Activated CD4-positive, alpha-beta T cell treated with anti-CD3 and anti-CD28 coated beads, Interleukin-2, Interleukin-4, amounts not matched to agents 100 ng/mL and 50 ng/mL, durations not matched to agents 16 hours and 8 hours (primary cell): ENCODE results near the gene LGALS7.

Source experiments
- DNase-seq: peaks from one replicate; pipeline ENCODE4 v3.0.0-alpha.2; 2020; ENCODE audit warnings: low spot score

The LGALS7 gene

DNA sequence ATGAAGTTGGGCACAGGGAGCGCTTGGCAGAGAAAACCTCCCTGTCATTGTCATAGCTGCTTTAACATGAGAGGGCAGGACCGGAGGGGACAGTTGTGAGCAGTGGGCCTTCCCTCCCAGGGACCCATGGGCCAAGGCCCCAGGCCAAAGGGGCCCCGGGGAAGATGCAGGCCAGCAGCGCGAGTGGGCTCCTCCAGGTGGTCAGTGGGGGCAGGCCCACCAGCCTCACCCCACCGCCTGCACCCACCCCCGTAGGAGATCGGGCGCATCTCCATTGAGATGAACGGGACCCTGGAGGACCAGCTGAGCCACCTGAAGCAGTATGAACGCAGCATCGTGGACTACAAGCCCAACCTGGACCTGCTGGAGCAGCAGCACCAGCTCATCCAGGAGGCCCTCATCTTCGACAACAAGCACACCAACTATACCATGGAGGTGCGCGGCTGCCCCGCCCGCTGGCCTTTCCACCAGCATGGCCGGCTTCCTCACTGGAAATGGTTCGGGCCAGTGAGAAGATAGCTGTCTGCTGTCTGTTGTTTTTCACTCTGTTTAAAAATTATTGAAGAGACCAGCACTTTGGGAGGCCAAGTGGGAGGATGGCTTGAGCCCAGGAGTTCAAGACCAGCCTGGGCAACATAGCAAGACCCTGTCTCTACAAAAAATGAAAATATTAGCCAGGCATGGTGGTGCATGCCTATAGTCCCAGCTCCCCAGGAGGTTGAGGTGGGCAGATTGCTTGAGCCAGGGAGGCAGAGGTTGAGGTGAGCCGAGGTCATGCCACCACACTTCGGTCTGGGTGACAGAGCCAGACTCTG lies 47.6 kb downstream of the LGALS7 start:
- no peak for DNase-seq

DNA sequence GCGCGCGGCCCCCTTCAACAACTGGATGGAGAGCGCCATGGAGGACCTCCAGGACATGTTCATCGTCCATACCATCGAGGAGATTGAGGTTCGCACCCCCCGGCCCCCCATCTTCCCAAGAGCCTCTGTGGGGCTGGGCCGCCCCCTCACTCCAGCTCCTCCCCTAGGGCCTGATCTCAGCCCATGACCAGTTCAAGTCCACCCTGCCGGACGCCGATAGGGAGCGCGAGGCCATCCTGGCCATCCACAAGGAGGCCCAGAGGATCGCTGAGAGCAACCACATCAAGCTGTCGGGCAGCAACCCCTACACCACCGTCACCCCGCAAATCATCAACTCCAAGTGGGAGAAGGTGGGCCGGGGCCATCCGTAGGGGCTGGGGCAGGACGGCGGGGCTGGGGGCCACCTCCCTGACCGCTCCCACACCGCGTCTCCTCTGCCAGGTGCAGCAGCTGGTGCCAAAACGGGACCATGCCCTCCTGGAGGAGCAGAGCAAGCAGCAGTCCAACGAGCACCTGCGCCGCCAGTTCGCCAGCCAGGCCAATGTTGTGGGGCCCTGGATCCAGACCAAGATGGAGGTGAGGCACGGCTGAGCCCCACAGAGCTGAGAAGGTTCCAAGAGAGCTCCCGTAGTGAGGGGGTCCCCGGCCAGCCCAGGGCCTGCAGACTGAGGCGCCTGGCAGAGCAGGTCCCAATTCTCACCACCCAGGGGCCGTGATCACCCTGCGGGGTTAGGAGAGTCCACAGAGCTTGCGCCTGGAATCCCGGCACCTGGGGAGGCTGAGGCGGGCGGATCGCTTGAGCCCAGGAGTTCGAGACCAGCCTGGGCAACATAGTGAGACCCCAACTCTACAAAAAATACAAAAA lies 49.1 kb downstream of the LGALS7 start:
- no peak for DNase-seq

DNA sequence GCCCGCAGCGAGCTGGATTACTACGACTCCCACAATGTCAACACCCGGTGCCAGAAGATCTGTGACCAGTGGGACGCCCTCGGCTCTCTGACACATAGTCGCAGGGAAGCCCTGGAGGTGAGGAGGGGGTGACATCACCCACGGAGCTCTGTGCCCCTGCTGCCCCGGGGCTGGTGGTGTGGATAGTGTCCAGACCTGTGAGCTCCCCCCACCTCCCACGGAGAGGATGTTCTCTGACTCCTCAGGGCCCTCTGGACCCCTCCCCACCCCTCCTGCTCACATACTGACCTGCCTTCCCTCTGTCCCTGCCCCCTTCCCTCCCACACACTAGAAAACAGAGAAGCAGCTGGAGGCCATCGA lies 49.7 kb downstream of the LGALS7 start:
- DNase-seq: no peak

DNA sequence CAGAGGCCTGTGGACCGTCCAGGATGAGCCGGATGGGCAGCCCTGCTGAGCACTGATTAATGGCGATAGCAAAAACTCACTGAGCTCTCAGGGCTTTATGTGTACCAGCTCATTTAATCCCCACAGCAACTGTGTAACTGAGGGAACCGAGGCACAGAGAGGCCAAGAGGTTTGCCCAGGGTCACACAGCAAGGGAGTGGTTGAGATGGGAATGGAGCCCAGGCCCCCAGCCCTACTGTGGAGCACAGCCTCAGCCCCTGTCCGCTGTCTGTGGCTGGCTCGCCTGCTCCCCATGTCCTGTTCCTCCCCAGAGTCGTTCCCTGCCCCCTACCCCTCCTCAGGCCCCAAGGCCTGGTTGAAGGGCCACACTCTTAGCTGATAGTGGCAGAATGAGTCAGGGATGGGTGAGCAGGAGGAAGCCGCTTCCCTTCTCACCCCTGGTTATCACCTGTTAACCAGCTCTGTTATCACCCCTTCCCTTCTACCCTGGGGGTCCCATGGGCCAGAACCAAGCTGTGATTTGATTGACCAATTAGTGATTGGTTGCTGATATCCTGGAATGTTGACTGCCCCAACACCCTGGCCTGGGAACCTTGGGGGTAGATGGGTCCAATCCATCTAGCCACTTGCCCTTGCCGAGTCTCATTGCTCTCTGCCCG lies 50.2 kb downstream of the LGALS7 start:
- no peak for DNase-seq

DNA sequence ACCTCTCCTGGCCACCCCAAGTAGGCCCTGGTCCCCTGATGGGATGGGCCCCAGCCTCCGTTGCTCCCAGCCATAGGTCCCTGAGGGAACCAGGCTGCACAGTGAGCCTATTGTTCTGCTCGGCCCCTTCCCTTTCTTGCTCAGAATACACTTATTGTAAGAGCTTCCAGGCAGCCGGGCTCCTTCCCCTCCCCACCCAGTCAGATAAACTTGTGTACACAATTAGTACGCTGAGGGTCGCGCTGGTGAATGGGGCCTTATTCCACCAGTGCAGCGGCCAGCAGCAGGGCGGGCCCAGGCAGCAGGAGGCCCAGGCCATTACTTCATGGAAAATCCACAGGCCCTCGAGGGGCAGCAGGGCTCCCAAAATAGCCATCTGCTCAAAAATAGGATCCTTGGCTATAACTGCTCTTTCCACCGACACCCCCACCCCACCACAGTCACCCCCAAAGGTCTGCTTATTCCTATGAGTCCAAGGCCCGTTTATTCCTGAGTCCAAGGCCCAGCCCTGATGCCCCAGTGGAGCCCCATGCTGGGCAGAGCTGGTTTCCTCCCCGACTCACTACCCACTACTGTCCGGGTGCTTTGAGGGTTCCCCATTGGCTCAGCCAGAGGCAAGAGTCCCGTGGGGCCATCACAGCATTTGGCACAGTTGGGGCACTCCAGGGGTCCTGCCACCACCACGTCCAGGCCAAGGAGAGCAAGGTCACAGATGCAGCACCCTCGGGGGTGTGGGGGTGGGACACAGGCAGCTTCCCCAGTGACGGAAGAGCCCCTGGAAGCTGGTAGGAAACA lies 51.1 kb downstream of the LGALS7 start:
- DNase-seq: no peak

DNA sequence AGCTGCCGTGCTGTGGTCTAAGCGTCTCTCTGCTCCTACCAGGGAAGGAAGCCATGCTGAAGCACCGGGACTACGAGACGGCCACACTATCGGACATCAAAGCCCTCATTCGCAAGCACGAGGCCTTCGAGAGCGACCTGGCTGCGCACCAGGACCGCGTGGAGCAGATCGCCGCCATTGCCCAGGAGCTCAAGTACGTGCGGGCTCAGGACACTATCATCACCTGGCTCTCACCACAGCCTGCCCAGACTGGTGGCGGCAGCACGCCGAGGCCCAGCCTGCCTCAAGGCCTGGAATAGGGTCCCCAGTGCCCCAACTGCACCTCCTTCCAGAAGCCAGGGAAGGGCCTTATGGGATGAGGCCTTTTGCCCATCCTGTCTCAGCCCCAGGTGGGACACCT lies 51.8 kb downstream of the LGALS7 start:
- DNase-seq: no peak
